ENCODE results near the gene TNPO3.
"Not testable (repeated sequence)": the region's sequence is repeated elsewhere in the genome, so short reads cannot be mapped to it uniquely, and the experiment has no call there.

TNPO3 gene

GRCh38 chr7:128915271-128915819 lies 139.6 kb downstream of the TNPO3 start:
- TF ChIP-seq CTCF (conservative IDR thresholded peaks at IDR 0.05; ENCODE audit: low read depth, low read length) = no peak
- H4K20me1 ChIP-seq (ENCODE audit: insufficient read depth) = no peaks in the 10 kb centered on the region
- H3K36me3 ChIP-seq (ENCODE audit: insufficient read depth) = no peaks in the 10 kb centered on the region
- H2AFZ ChIP-seq (ENCODE audit: low read depth) = no peak overlapping the region
- peaks cover 9% of the 10 kb centered on the region for H3K4me1 ChIP-seq (ENCODE audit: low read depth, poor library complexity, severe bottlenecking)
- no peak overlapping the region for H3K9ac ChIP-seq
- H3K27me3 ChIP-seq (ENCODE audit: insufficient read depth, low read depth) = peaks cover 17% of the 10 kb centered on the region; the same call in 1 of the 2 replicates
- H3K4me2 ChIP-seq = no peak overlapping the region
- no peak overlapping the region for H3K4me3 ChIP-seq (IDR thresholded peaks at IDR 0.05; ENCODE audit: insufficient read depth, low read depth, low read length)
- no peaks in the 10 kb centered on the region for H3K79me2 ChIP-seq (ENCODE audit: insufficient read depth, low read depth)
- no peak overlapping the region for H3K27ac ChIP-seq

- Histone ChIP-seq H3K9ac (no peak overlapping the region), H3K4me2 (no peak overlapping the region), H3K79me2 (ENCODE audit: insufficient read depth, low read depth) (no peaks in the 10 kb centered on the region), H3K4me3 (IDR thresholded peaks at IDR 0.05; ENCODE audit: insufficient read depth, low read depth, low read length) (no peak overlapping the region), H4K20me1 (ENCODE audit: insufficient read depth) (no peaks in the 10 kb centered on the region), H3K27me3 (ENCODE audit: insufficient read depth, low read depth) (peaks cover 20% of the 10 kb centered on the region; the same call in 1 of the 2 replicates), H3K4me1 (ENCODE audit: low read depth, poor library complexity, severe bottlenecking) (peaks cover 7% of the 10 kb centered on the region), H3K27ac (no peak overlapping the region), H3K36me3 (ENCODE audit: insufficient read depth) (no peaks in the 10 kb centered on the region), H2AFZ (ENCODE audit: low read depth) (no peak overlapping the region)
- TF ChIP-seq CTCF (conservative IDR thresholded peaks at IDR 0.05; ENCODE audit: low read depth, low read length) = no peak
Measured at GRCh38 chr7:128914566-128915151, 140.3 kb downstream of the TNPO3 start.

- Histone ChIP-seq H3K9ac (no peak overlapping the region), H3K79me2 (ENCODE audit: insufficient read depth, low read depth) (no peaks in the 10 kb centered on the region), H3K4me3 (IDR thresholded peaks at IDR 0.05; ENCODE audit: insufficient read depth, low read depth, low read length) (no peak overlapping the region), H2AFZ (ENCODE audit: low read depth) (no peak overlapping the region), H3K4me1 (ENCODE audit: low read depth, poor library complexity, severe bottlenecking) (peaks cover under 1% of the 10 kb centered on the region), H3K27me3 (ENCODE audit: insufficient read depth, low read depth) (peaks cover 24% of the 10 kb centered on the region; the same call in 1 of the 2 replicates), H3K36me3 (ENCODE audit: insufficient read depth) (no peaks in the 10 kb centered on the region), H3K4me2 (no peak overlapping the region), H4K20me1 (ENCODE audit: insufficient read depth) (no peaks in the 10 kb centered on the region), H3K27ac (no peak overlapping the region)
- no peak for TF ChIP-seq CTCF (conservative IDR thresholded peaks at IDR 0.05; ENCODE audit: low read depth, low read length)
Measured at GRCh38 chr7:128913870-128914565, 140.9 kb downstream of the TNPO3 start.

- H3K4me1 ChIP-seq (ENCODE audit: low read depth, poor library complexity, severe bottlenecking); H4K20me1 ChIP-seq (ENCODE audit: insufficient read depth); H3K36me3 ChIP-seq (ENCODE audit: insufficient read depth); H3K27ac ChIP-seq; H3K9ac ChIP-seq; H2AFZ ChIP-seq (ENCODE audit: low read depth); H3K4me2 ChIP-seq; H3K79me2 ChIP-seq (ENCODE audit: insufficient read depth, low read depth); H3K4me3 ChIP-seq (IDR thresholded peaks at IDR 0.05; ENCODE audit: insufficient read depth, low read depth, low read length): not testable (repeated sequence)
- peaks cover 29% of the 10 kb centered on the region; the same call in 1 of the 2 replicates for H3K27me3 ChIP-seq (ENCODE audit: insufficient read depth, low read depth)
Measured at GRCh38 chr7:128912709-128913495, 142.0 kb downstream of the TNPO3 start.

Data from KMS-11 (cell line).